Suprapubic skin (tissue), 4 donors: ENCODE data around the gene CSAG3. TPM values are rescaled to one million over a fixed set of nuclear protein-coding genes. Genes with fewer than 3 reads are reported as not detected.
"Not testable (repeated sequence)": the region's sequence is repeated elsewhere in the genome, so short reads cannot be mapped to it uniquely, and the experiment has no call there.

ENCODE experiments used
- DNase-seq, 2 donors: peaks; one replicate each; pipeline ENCODE4 v3.0.0-alpha.2; 2019; ENCODE audit warnings: low spot score in 2 of 2
- H3K27ac ChIP-seq: fragments of 200-600 bp; sonication (generic); one replicate; pipeline ENCODE4 v1.5.1; 2019
- H3K27me3 ChIP-seq: fragments of 200-600 bp; sonication (generic); one replicate; pipeline ENCODE4 v1.5.1; 2019
- H3K36me3 ChIP-seq: fragments of 200-600 bp; sonication (generic); one replicate; pipeline ENCODE4 v1.5.1; 2019
- H3K4me1 ChIP-seq: fragments of 200-600 bp; sonication (generic); one replicate; pipeline ENCODE4 v1.5.1; 2019
- H3K4me3 ChIP-seq: fragments of 200-600 bp; sonication (generic); one replicate; pipeline ENCODE4 v1.5.1; 2019; ENCODE audit warnings: mild to moderate bottlenecking
- H3K9me3 ChIP-seq: fragments of 200-600 bp; sonication (generic); one replicate; pipeline ENCODE4 v1.5.1; 2019
- CTCF ChIP-seq, 2 donors: fragments of 200-600 bp in 1 of 2; fragments of 450-650 bp in 1 of 2; sonication (generic) in 1 of 2; IDR thresholded peaks; one replicate each; pipeline ENCODE4 v1.5.1; 2016 to 2019; ENCODE audit warnings: antibody characterized with exemption in 2 of 2, mild to moderate bottlenecking in 1 of 2, moderate library complexity in 1 of 2
- EP300 ChIP-seq: sonication (generic); formaldehyde crosslinking; IDR thresholded peaks from one replicate; pipeline ENCODE4 v1.6.1; 2017; ENCODE audit warnings: antibody characterized with exemption
- POLR2A ChIP-seq, 2 donors: fragments of 450-650 bp; IDR thresholded peaks; one replicate each; pipeline ENCODE4 v1.6.1; 2017; ENCODE audit warnings: antibody characterized with exemption in 2 of 2, mild to moderate bottlenecking in 2 of 2, moderate library complexity in 2 of 2
- POLR2AphosphoS5 ChIP-seq, 3 donors: sonication (generic); formaldehyde crosslinking; IDR thresholded peaks; one replicate each; pipeline ENCODE4 v1.6.1; 2017; ENCODE audit warnings: antibody characterized with exemption in 3 of 3
- WGBS: methylation state at CpG from one replicate; pipeline ENCODE4 v1.1.5; 2018; 5-methylcytosine and 5-hydroxymethylcytosine counted together
- total RNA-seq, 4 donors: library from RNA; depleted of rRNA; stranded (reverse); fragments of >200 nt; gene quantifications; one replicate each; pipeline ENCODE4 v1.1.0, GENCODE V29; 2016

CSAG3 gene
- not detected for total RNA-seq

- not testable (repeated sequence) for H3K4me1 ChIP-seq, H3K27me3 ChIP-seq, H3K9me3 ChIP-seq, DNase-seq, H3K36me3 ChIP-seq, H3K27ac ChIP-seq, H3K4me3 ChIP-seq
- no CpG with 5 or more reads among the region's 2 CpGs for WGBS
These were observed at the start of gene CSAG3 for GRCh38 chrX:152758918-152759317. TSS of gene CSAG3 (plus strand) at chrX:152759218.

- DNase-seq, H3K36me3 ChIP-seq, H3K4me1 ChIP-seq, H3K27me3 ChIP-seq, H3K9me3 ChIP-seq, H3K27ac ChIP-seq, H3K4me3 ChIP-seq: not testable (repeated sequence)
- no CpG with 5 or more reads among the region's 5 CpGs for WGBS
These were observed 45.8 kb upstream of the CSAG3 start for GRCh38 chrX:152713195-152713594.

GRCh38 chrX:152713815-152714787, 44.9 kb upstream of the CSAG3 start, which contains the start of gene MAGEA2B:
TSS of gene MAGEA2B (plus strand) at chrX:152714628. CDS start at chrX:152717107, 2,479 bp downstream.
- not testable (repeated sequence) for H3K27ac ChIP-seq, H3K36me3 ChIP-seq, H3K27me3 ChIP-seq, H3K4me3 ChIP-seq, H3K4me1 ChIP-seq, DNase-seq, H3K9me3 ChIP-seq
- WGBS, result no CpG with 5 or more reads among the region's 35 CpGs

- no peak for DNase-seq
- Histone ChIP-seq H3K4me1 (no peaks in the 10 kb centered on the region), H3K4me3 (no peak overlapping the region), H3K36me3 (no peaks in the 10 kb centered on the region), H3K27ac (no peak overlapping the region), H3K27me3 (no peaks in the 10 kb centered on the region), H3K9me3 (no peaks in the 10 kb centered on the region)
- WGBS, result 49% methylated on average over 6 of the region's 7 CpGs
- TF ChIP-seq CTCF (IDR thresholded peaks at IDR 0.05) (no peak), POLR2AphosphoS5 (IDR thresholded peaks at IDR 0.05) (no peak), EP300 (no peak), POLR2A (IDR thresholded peaks at IDR 0.05) (no peak)
These were observed 33.6 kb upstream of the CSAG3 start for GRCh38 chrX:152725409-152725808.

GRCh38 chrX:152733261-152733975, 25.6 kb upstream of the CSAG3 start, which contains the start of the genes CSAG1 and MAGEA12:
TSS of gene CSAG1 (minus strand) at chrX:152733721. CDS start at chrX:152732460, 1,261 bp downstream.
TSS of gene MAGEA12 (plus strand) at chrX:152733757. CDS start at chrX:152736162, 2,405 bp downstream.
- WGBS, result 92% methylated on average over 12 of the region's 21 CpGs
- Histone ChIP-seq H3K9me3 (no peaks in the 10 kb centered on the region), H3K36me3 (no peaks in the 10 kb centered on the region), H3K27ac (no peak within 1 kb of the TSS), H3K27me3 (no peaks in the 10 kb centered on the region), H3K4me1 (no peaks in the 10 kb centered on the region), H3K4me3 (no peak within 1 kb of the TSS)
- TF ChIP-seq POLR2A (IDR thresholded peaks at IDR 0.05) (no peak), POLR2AphosphoS5 (IDR thresholded peaks at IDR 0.05) (no peak), CTCF (IDR thresholded peaks at IDR 0.05) (no peak), EP300 (no peak)
- DNase-seq, result peak in 1 of 2 donors; percentile 48

- H3K36me3 ChIP-seq, H3K4me3 ChIP-seq, H3K27ac ChIP-seq, H3K4me1 ChIP-seq, H3K27me3 ChIP-seq, H3K9me3 ChIP-seq: not testable (repeated sequence)
- peak in 1 of 2 donors; percentile 32 for DNase-seq
- WGBS, result 92% methylated on average over 9 of the region's 22 CpGs
These were observed 24.7 kb upstream of the CSAG3 start for GRCh38 chrX:152734143-152734858.

GRCh38 chrX:152735101-152735500, 23.9 kb upstream of the CSAG3 start:
- H3K9me3 ChIP-seq, result no peaks in the 10 kb centered on the region
- H3K4me3 ChIP-seq, result no peak overlapping the region
- H3K27ac ChIP-seq, result no peak overlapping the region
- peak in 1 of 2 donors; percentile 32 for DNase-seq
- H3K27me3 ChIP-seq, result no peaks in the 10 kb centered on the region
- no peaks in the 10 kb centered on the region for H3K36me3 ChIP-seq
- H3K4me1 ChIP-seq, result no peaks in the 10 kb centered on the region
- WGBS, result no CpG with 5 or more reads among the region's 2 CpGs
- TF ChIP-seq POLR2A (IDR thresholded peaks at IDR 0.05) (no peak), CTCF (IDR thresholded peaks at IDR 0.05) (no peak), EP300 (no peak), POLR2AphosphoS5 (IDR thresholded peaks at IDR 0.05) (no peak)
